Nephron (organoid): Measurements from ENCODE around the gene ATP2B3.
"Not testable (repeated sequence)": the region's sequence is repeated elsewhere in the genome, so short reads cannot be mapped to it uniquely, and the experiment has no call there.

Experiments used
- H3K27ac Mint-ChIP-seq, 3 experiments: 2 replicates each; pipeline ENCODE4 v1.8.0; 2020; ENCODE audit warnings: mixed read lengths in 3 of 3, mild to moderate bottlenecking in 2 of 3, moderate library complexity in 1 of 3
- H3K27me3 Mint-ChIP-seq: 2 replicates; pipeline ENCODE4 v1.8.0; 2021; ENCODE audit warnings: low read depth, mild to moderate bottlenecking, moderate library complexity, mixed read lengths
- H3K36me3 Mint-ChIP-seq: 2 replicates; pipeline ENCODE4 v1.8.0; 2020; ENCODE audit warnings: low read depth, mixed read lengths
- H3K4me1 Mint-ChIP-seq: 2 replicates; pipeline ENCODE4 v1.8.0; 2020; ENCODE audit warnings: mixed read lengths
- H3K4me3 Mint-ChIP-seq, 3 experiments: 2 replicates each; pipeline ENCODE4 v1.8.0; 2020; ENCODE audit warnings: mild to moderate bottlenecking in 3 of 3, mixed read lengths in 3 of 3, moderate library complexity in 2 of 3
- H3K9me3 Mint-ChIP-seq: 2 replicates; pipeline ENCODE4 v1.8.0; 2020; ENCODE audit warnings: mixed read lengths
- TF ChIP-seq, protein P1 (sequence below), 3 experiments: fragments of 200-600 bp; sonication (generic); IDR thresholded peaks; one replicate each; pipeline ENCODE4 v1.5.0; 2021; ENCODE audit warnings: antibody characterized with exemption in 3 of 3; ENCODE audit not compliant: unreplicated experiment in 3 of 3

Gene ATP2B3

DNA sequence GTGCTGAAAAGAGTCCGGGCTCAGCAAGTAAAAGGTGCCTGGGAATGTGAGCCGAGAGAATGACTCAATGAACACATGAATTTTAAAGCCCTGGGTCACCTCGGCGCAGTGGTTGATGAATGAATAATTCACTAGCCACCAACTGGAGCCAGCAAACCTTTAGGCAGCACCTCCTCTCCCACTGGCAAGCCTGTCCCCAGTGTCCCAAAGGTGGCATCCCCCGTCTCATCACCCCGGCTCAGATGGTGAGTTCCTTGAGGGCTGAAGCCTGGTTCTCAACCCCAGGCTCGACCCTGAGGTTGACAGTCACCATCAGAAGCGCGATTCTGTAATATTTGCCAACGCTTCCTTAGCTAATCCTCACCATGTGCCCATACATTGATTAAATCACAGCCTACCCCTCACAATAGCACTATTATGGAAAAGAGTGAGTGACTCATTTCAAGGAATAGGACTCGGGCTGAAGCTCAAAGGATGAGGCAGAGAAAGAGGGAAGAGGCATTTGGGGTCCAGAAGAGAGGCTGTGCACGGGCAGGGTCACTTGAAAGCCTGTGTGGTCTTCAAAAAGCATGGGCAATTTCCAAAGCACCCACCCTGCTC is 84.2 kb downstream of the ATP2B3 start:
- no peaks in the 10 kb centered on the region for H3K27me3 Mint-ChIP-seq
- H3K4me3 Mint-ChIP-seq: peak overlapping the region; percentile 65 to 84 (median 80)
- peaks cover 25% of the 10 kb centered on the region for H3K9me3 Mint-ChIP-seq
- H3K27ac Mint-ChIP-seq: no peak overlapping the region
- TF ChIP-seq, protein P1, sequence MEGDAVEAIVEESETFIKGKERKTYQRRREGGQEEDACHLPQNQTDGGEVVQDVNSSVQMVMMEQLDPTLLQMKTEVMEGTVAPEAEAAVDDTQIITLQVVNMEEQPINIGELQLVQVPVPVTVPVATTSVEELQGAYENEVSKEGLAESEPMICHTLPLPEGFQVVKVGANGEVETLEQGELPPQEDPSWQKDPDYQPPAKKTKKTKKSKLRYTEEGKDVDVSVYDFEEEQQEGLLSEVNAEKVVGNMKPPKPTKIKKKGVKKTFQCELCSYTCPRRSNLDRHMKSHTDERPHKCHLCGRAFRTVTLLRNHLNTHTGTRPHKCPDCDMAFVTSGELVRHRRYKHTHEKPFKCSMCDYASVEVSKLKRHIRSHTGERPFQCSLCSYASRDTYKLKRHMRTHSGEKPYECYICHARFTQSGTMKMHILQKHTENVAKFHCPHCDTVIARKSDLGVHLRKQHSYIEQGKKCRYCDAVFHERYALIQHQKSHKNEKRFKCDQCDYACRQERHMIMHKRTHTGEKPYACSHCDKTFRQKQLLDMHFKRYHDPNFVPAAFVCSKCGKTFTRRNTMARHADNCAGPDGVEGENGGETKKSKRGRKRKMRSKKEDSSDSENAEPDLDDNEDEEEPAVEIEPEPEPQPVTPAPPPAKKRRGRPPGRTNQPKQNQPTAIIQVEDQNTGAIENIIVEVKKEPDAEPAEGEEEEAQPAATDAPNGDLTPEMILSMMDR (IDR thresholded peaks at IDR 0.05; ENCODE audit: unreplicated experiment in 3 of 3): no peak
- peaks cover 4% of the 10 kb centered on the region for H3K36me3 Mint-ChIP-seq
- H3K4me1 Mint-ChIP-seq: peaks cover 13% of the 10 kb centered on the region

GRCh38 chrX:153602601-153603000 is 85.2 kb downstream of the ATP2B3 start:
- Mint-ChIP-seq H3K4me3 (no peak overlapping the region), H3K4me1 (peaks cover 13% of the 10 kb centered on the region), H3K27me3 (no peaks in the 10 kb centered on the region), H3K27ac (no peak overlapping the region), H3K36me3 (no peaks in the 10 kb centered on the region), H3K9me3 (peaks cover 28% of the 10 kb centered on the region)
- TF ChIP-seq, protein P1 (IDR thresholded peaks at IDR 0.05; ENCODE audit: unreplicated experiment in 3 of 3): no peak

DNA sequence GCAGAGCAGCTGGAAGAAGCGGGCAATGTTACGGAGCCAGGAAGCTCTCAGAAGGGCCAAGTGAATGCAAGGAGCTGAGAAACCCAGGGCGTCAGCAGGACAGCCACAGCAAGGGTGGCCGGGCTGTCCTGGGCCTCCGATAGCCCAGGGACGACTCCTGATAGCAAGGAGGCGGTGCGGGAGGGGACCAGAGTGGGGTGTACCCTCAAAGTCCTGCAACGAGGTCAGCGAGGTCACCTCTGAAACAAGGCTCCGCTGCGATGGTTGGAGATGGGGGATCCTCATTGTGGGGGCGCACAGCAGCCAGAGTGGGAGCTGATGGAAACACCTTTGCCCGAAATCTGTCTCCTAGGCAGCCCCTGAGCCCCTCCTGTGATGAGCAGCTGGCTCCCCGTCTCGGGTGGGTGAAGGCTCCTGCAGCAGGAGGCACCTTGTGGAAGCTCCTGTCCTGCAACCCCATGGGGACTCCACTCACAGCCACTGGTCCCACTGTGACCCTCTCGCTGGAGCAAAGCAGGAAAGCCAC is 85.8 kb downstream of the ATP2B3 start:
- H3K4me3 Mint-ChIP-seq: no peak overlapping the region
- TF ChIP-seq, protein P1 (IDR thresholded peaks at IDR 0.05; ENCODE audit: unreplicated experiment in 3 of 3): no peak
- no peak overlapping the region for H3K27ac Mint-ChIP-seq
- H3K36me3 Mint-ChIP-seq: no peaks in the 10 kb centered on the region
- H3K4me1 Mint-ChIP-seq: peaks cover 13% of the 10 kb centered on the region
- no peaks in the 10 kb centered on the region for H3K27me3 Mint-ChIP-seq
- peaks cover 23% of the 10 kb centered on the region for H3K9me3 Mint-ChIP-seq

GRCh38 chrX:153604666-153605380 is 87.4 kb downstream of the ATP2B3 start:
- H3K27me3 Mint-ChIP-seq, H3K27ac Mint-ChIP-seq, H3K4me3 Mint-ChIP-seq, H3K36me3 Mint-ChIP-seq: not testable (repeated sequence)
- H3K4me1 Mint-ChIP-seq: peaks cover 11% of the 10 kb centered on the region
- H3K9me3 Mint-ChIP-seq: peaks cover 32% of the 10 kb centered on the region

DNA sequence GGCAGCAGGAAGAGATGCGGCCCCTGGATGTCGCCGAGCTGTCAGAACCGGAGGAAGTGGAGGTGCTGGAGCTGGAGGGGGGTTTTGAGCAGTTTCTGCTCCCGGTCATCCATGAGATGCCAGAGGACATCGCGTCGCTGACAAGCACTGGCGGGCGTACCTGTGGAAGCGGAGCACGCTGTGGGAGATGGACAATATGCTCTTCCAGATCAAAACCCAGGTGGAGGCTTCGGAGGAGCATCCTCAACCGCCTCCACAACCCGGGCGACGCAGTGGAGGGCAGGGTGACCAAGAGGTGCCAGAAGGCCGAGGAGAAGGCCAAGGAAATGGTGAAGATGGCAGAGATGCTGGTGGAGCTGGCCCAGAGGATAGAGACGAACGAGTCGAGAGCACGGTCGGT is 89.1 kb downstream of the ATP2B3 start:
- H3K4me1 Mint-ChIP-seq: peaks cover 4% of the 10 kb centered on the region
- H3K4me3 Mint-ChIP-seq: no peak overlapping the region
- TF ChIP-seq, protein P1 (IDR thresholded peaks at IDR 0.05; ENCODE audit: unreplicated experiment in 3 of 3): no peak
- H3K9me3 Mint-ChIP-seq: peaks cover 26% of the 10 kb centered on the region
- H3K27me3 Mint-ChIP-seq: no peaks in the 10 kb centered on the region
- H3K27ac Mint-ChIP-seq: no peak overlapping the region
- no peaks in the 10 kb centered on the region for H3K36me3 Mint-ChIP-seq

DNA sequence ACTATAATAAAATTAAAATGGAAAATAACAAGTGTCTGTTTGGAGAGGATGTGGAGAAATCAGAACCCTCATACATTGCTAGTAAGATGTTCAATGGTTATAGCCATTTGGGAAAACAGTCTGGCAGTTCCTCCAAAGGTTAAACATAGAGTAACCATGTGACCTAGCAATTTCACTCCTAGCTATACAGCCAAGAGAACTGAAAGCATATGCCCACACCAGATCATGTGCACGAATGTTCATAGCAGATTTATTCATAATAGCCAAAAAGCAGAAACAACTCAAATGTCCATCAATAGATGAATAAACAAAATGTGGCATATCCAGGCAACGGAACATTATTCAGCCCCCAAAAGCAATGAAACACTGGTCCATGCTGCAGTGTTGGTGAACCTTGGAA is 90.9 kb downstream of the ATP2B3 start:
- Mint-ChIP-seq H3K9me3 (peaks cover 21% of the 10 kb centered on the region), H3K27me3 (peaks cover 3% of the 10 kb centered on the region), H3K4me3 (no peak overlapping the region), H3K27ac (no peak overlapping the region), H3K4me1 (peaks cover 4% of the 10 kb centered on the region), H3K36me3 (no peaks in the 10 kb centered on the region)
- TF ChIP-seq, protein P1 (IDR thresholded peaks at IDR 0.05; ENCODE audit: unreplicated experiment in 3 of 3): no peak
